ENCODE results near the gene GPC3.

DNA sequence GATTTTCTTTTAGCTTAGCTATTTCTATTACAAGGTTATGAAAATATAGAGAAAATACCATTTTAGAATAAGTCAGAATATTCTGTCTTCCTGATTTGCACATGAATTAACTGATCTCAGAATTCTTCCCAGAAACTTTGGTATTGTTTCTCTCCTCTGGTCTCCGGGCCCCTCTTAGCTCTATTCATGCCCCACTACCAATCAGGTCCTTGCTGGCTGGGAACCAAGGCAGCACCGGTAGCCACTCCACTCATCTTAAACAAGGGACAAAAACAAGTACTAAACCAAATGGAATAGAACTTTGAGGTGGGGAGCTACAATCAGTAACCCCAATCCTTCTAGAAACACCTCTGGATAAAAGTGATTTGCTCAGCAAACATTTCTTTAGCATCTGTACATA is 64.3 kb downstream of the GPC3 start:
- TF ChIP-seq, protein P1, sequence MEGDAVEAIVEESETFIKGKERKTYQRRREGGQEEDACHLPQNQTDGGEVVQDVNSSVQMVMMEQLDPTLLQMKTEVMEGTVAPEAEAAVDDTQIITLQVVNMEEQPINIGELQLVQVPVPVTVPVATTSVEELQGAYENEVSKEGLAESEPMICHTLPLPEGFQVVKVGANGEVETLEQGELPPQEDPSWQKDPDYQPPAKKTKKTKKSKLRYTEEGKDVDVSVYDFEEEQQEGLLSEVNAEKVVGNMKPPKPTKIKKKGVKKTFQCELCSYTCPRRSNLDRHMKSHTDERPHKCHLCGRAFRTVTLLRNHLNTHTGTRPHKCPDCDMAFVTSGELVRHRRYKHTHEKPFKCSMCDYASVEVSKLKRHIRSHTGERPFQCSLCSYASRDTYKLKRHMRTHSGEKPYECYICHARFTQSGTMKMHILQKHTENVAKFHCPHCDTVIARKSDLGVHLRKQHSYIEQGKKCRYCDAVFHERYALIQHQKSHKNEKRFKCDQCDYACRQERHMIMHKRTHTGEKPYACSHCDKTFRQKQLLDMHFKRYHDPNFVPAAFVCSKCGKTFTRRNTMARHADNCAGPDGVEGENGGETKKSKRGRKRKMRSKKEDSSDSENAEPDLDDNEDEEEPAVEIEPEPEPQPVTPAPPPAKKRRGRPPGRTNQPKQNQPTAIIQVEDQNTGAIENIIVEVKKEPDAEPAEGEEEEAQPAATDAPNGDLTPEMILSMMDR (IDR thresholded peaks at IDR 0.05), result no peak
- TF ChIP-seq POLR2A (IDR thresholded peaks at IDR 0.05), result no peak
